A204.1 (cell line): ENCODE results near the gene PALMD.

Experiments
- FAIRE-seq: peaks from 2 replicates; lab custom pipeline; 2012; peaks lifted over from hg19 to GRCh38; lab: Jason Lieb, UNC

PALMD gene

DNA sequence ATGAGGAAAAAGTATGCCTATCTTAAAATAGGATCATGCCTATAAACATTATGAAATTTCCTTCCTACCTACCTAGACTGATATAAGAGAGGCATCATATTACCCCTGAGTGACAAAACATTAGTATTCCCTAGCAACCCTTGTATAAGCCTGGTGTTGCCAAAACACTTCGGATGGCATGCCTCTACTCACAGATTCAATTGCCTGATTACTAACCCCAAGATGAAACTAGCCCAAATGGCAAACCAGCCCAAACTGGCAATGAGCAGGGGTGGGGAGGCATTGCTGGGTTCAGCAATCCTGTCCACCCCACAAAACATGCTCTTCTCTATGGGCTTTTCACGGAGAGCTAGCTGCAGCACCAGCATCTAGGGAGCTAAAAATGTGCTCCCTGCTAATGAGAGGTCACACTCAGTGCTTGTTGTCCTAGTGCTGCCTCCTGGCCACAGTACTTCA is 13.9 kb downstream of the PALMD start:
- no peak for FAIRE-seq

DNA sequence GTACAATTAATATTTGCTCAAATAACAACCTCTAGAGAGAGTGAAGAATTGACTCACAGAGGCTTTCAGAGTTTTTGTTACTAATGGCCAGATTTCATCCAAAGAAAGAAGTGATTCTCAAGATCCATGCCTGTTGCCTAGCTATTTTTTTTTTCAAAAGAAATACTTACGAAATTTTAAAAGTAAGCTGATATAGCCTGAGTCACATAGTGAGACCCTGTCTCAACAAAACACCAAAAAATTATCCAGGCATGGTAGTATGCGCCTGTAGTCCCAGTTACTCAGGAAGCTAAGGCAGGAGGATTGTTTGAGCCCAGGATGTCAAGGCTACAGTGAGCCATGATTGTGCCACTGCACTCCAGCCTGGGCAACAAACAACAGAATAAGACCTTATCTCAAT is 14.6 kb downstream of the PALMD start:
- FAIRE-seq, result no peak

DNA sequence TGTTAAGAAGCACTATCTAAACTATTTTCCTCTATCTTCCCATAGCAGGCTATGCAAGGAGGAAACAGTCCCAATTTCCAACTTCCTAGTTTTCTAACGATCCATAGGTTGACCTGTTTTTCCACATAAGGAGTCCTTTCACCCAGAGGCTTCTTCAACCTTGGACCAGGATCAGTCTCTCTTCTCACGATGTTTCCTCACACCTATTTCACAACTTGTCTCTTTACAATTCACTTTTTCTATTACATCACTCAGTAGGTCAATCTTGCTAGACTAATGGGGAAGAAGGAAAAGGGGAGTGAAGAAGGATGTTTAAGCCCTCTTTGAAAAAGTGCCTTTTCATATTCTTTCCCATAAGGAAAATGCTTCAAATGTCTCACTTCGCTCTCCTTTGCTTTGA is 15.9 kb downstream of the PALMD start:
- FAIRE-seq, result no peak

DNA sequence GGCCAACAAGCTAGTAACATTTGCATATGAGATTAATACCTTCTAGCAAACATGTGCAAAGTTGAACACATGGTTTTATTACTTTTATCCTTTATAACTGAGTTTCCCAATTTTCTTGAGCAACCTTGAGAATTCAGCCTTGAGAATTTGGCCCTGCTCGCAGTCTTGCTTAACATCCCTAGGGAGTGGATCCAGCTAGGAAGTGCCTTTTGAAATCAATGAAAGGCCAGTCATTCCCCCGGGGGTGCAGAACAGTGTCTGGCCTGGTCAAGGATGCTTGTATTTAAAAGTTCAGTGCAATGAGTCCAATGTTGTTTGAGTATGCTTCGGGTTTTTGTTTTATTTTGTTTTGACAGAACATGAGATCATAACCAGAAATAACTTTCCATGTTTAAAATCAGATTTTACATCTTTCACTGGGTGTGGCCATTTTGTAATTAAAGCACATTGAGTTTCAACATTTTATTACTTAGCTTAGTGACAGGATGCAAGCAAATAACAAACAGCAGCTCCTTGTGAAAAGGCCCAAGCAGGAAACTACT is 16.7 kb downstream of the PALMD start:
- no peak for FAIRE-seq

DNA sequence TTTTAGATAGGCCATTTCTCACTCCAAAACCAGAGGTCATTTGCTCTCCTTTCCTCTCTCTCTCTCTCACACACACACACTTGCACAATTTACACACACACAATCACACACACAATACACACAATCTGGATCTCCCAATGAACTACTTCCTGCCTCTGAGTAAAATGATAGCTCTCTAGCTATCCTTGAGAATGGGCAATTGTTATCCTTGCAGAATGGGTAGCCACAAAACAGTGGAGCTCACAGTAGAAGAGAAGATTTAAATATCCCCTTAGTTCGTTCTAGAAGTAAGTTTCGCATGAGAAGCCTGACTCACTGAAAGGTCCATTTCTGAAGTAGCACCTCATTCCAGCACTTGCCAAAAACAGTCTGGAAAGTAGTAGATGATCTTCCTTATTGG is 17.6 kb downstream of the PALMD start:
- FAIRE-seq, result no peak

DNA sequence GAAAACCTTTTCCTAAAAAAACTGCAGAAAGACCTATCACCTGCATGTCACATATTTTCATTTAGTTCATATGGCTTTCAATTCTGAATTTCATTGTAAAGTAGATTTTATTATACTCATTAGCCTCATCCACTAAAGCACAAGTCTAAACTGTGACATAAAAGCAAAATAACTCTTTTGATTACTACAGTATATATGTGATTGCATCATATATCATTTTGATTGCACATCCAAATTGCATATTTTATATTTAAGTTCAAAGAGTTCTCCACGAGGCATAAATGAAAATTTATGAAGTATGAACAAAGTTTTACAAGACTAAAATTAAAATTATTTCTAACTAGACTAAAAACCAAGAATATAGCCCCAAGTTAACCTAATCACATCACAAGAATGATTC is 19.3 kb downstream of the PALMD start:
- FAIRE-seq, result no peak

DNA sequence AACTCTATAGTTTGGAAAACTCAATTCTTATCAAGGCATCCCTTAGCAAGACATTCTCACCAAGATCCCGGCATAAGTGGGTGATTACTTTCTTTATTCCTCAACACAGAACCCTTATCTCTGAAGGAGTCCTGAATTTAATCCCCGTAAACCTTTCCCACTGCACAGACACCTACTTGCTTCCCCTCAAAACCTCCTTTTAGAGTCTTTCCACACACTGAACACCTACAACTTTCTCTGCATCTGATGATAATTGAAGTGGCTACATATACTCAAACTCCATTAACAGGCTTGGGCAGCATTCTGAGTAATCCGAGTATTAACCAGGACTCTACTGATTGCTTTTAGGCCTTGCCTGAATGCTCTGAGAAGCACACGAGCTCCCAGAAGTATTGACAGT is 23.5 kb downstream of the PALMD start:
- no peak for FAIRE-seq

DNA sequence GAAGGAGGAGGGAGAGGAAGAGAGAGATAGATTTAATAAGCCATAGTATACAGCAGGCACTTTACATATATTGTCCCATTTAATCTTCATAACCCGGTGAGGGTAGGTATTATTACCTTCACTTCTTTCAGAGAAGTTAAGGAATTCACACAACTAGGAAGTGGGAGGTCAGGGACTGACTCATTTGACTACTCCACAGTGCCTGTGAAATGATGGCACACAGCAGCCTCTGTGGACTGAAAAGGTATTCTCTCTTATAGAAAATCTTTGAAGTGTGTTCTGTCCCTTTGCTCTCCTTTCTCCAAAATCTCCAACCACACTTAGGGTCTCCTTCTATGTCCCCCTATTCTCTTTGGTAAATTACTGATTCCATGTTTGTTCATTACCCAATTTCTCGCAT is 23.9 kb downstream of the PALMD start:
- no peak for FAIRE-seq

DNA sequence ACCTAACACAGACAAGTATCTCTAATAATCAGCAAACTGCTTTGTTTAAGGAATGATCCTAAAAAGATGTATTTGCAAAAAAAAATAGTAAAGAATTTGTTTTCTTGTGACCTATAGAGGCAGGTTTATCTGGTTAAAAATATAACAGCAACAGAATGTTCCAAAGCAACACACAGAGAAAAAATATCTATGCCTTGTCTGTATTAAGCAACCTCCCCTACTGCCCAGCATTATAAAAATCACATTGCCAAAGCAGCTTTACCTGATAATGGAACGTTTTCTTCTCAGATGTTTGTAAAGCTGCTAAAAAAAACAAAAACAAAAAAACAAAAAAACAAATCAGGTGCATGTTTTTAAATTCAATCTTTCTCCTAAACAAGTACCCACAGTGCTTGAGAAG is 24.7 kb downstream of the PALMD start:
- no peak for FAIRE-seq

DNA sequence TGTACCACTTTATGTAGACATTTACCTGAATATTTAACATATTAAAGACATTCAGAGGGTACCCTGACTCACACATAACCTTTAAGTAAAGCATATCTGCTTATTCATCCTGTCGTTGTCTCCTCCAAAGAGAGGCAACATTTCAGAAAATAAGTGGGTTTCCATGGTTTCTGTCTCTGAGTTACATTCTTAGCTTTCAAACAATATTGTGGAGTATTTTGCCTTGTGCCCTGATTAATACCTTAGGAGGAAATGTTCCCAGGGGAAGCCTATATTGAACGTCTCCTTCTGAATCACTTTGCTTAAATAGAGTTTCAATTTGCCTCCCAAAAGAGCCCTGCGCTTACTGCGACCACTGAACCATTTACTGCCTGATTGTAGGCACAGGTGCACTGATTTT is 26.1 kb downstream of the PALMD start:
- FAIRE-seq, result no peak

DNA sequence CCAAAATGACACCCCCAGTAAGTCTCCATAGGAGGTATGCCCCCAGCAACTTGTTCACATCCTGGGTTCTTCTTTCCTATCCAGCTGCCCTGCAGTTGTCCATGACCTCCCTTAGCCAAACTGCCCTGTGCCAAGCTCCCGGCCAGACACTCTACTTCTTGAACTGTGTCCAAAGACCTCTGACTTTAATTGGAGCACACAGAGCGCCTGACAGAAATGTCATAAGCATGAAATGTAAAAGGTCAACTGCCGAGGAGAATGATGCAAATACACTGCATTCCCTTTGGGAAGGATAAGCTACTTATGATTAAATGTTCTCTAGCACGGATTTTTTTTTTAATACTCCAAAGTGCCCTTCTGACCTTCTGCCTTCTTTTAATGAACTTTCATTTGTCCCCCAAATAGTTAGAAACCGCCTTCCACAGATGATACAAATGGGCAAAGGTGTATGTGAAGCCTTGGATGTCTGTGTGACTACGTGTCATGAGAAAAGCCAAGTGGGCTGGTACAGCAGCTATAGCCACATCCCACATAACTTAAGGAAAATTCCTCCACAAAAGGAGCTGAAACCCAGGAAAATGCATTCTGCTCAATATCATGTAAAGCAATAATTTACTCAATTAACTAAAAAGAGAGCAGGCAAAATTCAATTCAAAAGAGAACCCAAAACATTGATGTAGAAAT is 26.8 kb downstream of the PALMD start:
- no peak for FAIRE-seq

DNA sequence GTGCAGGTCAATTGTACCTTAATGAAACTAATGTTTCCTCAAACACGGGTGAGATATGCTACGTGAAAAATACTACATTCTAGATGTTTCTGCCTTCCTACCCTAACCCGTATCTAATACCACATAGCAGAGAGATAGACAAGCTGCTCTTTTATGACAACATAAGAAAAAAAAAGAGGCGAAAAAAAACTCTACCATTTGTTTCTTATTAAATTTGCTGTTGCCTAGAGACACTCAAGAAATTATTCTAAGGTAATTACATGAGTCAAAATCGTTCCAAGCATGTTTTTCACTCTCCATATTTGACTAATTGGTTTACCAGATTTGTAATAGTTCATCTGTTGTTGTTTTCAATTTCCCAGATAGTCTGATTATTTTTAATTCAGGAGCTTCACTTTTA is 27.4 kb downstream of the PALMD start:
- FAIRE-seq, result no peak

DNA sequence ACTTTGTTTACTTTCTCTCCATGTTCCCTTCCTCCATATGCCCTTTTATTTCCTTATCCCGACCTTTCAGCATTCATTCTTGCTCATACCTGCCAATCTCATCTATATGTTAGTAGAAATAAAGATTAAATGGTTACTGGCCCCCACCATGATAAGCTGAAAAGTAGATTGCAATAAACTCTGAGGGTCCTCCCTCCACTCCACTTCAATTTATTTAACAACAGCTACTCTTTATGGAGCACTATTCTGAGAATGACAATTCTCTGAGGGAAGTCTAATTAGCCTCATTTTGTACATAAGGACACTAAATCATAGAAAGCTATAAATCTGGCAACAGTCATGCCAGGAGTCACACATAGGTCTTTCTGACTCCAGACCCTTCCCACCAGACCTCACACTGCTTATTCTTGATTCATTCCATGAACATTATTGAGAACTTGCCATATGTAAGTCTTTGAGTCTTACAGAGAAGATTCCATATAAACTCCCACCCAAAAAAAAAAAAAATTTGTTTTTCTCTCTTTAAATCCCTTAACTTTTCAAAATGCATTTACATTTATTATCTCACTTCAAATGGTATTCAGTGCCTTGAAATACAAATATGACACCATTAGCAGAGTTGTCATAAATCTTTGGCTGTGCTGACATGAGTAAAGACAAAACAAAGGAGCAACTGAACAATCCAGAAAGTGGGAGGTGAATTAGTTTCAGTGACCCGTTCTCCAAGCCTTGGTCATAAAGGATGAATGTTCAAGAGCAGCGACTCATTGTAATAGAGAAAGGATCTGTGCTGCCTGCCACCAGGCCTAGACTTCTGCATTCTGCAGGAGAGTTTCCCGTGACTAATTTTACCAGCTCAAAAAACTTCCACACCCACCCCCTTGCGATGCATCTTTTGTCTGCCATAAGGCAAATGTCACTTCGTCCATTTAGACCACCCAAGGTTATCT is 28.5 kb downstream of the PALMD start:
- FAIRE-seq, result no peak

DNA sequence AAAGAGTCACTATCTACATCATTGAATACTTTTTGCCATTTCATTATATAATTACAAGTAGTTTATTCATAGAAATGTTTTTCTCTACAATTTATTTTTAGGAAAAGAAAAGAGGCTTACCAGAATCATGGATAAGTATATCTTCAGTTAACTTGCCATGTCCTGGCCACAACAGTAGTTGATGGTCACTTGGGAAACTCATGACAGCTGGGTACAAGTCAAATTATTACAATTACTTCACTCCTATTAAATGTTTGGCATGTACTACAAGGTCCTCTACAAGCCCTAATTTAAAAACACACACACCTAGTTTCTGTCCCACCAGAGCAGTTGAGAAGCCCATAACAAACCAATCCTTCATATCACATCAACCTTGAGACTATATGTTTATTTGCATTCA is 29.4 kb downstream of the PALMD start:
- FAIRE-seq, result no peak

DNA sequence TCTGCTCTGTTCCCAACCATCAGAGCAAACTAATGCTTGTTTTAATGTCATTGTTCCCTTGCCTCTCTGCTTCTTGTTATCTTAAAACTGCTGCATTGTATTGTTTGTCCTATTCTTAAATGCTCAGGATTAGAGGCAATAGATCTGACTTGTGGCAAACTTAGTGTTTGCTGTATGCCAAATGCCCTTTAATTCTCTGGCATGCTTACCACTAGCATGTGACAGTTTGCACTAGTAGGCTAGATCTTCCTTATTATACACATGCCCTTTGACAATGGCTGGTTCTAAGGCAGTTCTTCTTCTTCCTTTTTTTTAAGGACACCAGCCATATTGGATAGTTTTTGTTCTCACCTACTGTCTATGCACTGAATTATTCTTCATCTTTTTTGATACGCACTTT is 30.1 kb downstream of the PALMD start:
- no peak for FAIRE-seq

DNA sequence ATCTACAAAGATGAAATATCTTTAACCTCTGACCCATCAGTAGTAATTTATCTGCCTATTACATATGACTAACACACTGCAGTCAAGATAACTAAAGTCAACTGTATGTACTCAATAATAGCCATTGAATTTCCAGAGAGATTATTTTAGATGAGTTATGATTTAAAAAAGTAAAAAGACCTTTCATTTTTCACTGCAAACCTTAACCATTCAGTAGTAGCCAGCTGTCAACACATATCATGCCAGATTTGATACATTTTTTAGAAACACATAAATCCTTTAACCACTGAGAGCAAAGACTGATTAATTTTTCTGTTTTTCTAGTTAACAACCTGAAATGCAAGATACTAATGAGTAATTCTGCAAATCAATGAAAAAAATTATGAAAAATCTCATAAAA is 31.0 kb downstream of the PALMD start:
- FAIRE-seq, result no peak

DNA sequence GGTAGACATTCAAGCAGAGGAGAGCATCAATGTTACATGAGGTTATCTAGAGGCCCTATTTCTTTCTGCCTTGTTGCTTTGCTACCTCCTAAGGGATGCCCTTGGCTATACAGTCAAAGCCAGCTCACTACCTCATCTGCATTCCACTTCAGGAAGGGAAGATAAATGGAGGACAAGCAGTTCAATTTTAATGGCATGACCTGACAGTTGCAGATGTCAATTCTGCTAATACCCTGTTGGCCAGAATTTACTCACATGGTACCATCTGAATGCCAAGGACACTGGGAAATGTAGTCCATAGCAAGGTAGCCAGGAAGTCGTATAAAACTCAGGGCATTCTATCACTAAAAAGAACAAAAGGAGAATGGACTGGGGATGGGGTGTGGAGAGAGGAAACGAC is 31.5 kb downstream of the PALMD start:
- no peak for FAIRE-seq

DNA sequence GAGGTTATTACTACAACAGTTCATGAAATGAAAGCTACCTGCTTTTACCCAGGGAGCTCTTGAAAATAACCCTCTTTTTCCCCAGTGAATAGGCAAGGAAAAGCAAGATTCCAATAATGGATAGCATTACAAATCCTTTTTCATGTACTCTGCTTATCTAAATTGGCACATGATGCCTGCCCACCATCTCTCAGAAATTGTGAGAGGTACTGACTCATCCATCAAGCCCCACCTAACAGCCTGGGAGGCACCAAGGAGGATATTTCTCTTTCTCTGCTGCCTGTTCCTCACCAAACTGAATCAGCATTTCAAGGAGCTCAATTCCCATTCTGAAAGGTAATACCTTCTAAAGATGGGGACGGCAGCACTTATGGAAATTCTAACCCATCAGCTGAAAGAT is 34.4 kb downstream of the PALMD start:
- FAIRE-seq, result no peak

DNA sequence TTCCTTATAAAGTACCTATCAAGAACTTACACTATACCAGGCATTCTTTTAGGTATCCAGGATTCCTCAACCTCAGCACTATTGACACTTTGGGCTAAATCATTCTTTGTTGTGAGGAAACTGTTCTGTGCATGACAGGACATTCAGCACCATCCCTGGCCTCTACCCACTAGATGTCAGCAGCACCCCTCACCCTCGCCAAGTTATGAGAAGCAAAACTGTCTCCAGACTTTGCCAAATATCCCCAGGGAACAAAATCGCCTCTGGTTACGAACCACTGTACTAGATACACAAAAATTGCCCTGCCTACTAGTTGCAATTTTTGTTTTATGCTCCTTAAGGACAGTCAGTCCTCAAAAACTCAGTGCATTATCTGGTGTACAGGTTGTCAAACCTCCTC is 35.7 kb downstream of the PALMD start:
- no peak for FAIRE-seq

DNA sequence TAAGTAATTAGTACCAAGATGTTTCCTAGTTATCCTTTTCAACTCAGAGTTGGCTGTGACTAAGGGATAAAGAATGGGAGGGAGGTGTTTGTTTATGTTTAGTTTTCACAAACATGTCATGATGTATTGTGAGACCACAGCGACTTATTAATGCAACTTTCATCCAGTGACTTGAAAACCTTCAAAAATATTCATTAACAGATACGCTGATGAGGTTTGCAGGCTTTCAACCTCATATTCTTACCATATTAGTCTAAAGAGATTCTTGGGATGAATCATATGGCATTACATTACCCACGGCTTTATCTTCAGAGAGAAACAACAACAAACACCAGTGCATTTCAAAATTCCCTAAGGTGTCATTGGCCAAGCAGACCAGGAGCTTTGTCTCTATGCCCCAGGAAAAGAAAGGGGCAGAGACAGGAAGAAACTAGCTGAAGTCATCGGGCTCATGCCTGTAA is 36.4 kb downstream of the PALMD start:
- no peak for FAIRE-seq

DNA sequence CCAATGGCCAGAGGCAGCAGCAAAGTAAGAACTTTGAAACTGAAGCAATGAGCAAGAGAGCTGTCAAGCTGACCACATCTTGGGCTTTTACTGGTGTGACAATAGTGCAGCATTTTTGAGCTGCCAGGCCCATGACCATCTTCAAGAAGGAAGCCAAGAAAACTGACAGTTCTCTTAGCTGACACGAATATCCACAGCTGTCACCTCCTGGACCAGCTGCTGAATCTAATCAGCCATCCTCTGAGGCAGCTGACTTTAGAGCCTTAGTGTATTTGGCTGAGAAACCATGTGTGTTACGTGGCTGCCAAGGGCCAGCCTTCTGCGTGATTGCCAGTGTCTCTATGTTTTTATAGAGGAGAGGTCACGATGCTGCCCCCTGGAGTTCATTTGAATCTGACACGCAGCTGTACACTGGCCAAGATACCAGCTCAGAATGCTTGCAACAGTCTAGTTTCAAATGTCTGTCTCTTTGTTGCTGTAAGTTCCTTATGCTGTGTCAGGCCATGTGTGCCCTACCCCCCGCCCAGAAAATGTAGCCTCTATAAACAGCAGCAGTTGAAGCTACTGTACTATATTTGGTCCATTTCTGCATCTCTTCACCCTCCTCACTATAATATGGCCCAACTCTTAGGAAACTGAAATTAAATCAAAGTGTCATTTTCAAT is 39.7 kb downstream of the PALMD start:
- no peak for FAIRE-seq

DNA sequence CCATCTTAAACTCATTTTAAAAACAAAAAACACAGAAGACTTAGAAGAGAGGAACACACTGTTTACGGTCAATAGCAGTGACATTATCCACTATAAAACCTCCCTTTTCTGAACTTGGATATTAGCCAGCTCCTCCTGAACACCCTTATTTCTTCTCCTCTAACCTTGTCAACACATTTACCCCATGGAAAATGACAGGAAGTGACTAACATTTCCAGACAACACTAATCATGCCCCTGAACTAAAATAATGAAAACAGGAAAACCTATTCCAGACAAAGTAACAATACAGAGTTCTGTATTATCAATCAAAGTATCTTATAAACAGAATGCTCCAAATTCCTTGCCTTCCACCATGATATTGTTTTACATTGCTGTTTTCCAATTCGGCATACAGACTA is 45.3 kb downstream of the PALMD start:
- no peak for FAIRE-seq

DNA sequence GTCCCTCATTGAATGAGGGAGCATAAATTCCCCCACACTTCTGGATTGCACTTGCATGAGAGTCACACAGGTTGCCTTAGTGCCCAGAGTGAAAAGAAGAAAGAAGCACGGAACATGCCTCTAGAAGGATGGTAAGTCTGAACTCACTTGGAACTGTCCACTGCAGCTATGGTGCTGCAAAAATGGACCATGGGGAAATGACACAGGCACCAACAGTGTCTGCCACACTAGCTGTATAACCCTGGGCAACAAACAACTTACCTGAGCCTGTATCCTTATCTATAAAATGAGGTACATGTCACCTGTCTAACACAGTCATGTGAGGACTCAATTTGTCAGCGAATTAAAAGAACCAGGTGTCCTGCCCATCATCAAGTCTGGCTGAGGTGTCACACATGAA is 50.7 kb downstream of the PALMD start:
- FAIRE-seq, result no peak
